ENCODE results near the gene LBH.
"Not testable (repeated sequence)": the region's sequence is repeated elsewhere in the genome, so short reads cannot be mapped to it uniquely, and the experiment has no call there.

LBH gene

DNA sequence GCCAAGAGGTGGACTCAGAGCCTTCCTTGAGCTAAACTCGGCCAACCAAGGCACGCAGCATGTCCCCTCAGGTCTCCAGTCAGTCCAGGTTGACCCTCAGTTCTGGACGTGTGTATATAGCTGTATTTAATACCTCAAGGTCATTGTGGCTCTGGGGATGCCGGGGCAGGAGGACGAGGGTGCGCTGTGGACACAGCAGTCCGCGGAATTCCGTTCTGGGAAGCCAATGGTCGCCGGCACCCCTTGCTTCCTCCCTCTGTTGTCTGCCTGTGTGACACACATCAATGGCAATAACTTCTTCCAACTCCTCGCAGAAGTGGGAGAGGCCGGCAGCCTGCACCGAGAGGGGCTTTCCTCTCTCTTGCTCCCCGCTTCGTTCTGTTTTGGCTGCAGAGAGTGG is 27.7 kb downstream of the LBH start:
- no peak for DNase-seq

DNA sequence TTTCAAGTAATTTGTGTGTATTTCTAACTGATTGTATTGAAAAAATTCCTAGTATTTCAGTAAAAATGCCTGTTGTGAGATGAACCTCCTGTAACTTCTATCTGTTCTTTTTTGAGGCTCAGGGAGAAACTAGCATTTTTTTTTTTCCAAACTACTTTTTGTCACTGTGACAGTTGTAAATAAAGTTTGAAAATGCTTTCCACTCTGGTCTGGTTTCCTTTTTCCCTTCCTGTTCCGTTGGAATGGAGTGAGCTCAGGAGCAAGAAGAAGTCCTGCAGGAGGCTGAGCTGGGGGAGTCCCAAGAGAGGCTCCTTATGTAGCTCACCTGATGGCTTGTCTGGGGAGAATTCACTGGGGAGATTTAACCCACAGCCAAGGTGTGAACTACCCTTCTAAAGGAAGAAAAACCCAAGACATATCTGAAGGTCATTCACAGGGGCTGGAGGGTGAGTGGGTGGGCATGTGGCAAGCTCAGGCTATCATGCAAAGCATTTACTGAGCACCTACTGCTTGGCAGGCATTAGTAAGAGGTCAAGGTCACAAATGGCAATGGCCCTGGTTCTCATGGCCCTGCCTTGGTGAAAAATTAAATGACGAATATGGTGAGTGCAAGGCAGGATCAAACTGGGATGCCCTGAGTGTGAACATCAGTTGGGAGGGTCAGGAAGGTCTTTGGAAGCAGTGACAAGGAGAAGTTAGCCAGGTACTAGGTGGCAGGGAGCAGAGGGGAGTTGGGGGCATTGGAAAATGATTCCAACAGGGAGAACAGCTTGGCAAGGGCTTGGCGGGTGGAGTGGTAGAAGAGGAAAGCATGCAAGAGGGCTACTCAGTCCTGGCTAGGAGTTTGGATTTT is 28.7 kb downstream of the LBH start:
- no peak for DNase-seq

DNA sequence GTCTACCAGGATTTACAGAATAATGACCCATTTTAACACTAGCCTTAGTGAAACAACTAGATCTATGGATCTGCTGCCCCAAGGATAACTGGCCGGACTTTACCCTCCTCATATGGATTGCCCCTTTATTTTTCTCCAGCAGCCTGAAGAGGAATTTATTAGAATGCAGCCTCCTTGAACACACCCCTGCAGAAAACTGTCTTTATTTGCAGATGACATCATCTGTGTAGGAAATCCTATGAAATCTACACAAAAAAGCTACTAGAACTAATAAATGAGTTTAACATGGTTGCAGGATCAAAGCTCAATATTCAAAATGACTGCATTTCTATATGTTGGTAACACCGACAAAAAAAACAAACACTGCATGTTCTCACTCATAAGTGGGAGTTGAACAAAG is 29.6 kb downstream of the LBH start:
- no peak for DNase-seq

DNA sequence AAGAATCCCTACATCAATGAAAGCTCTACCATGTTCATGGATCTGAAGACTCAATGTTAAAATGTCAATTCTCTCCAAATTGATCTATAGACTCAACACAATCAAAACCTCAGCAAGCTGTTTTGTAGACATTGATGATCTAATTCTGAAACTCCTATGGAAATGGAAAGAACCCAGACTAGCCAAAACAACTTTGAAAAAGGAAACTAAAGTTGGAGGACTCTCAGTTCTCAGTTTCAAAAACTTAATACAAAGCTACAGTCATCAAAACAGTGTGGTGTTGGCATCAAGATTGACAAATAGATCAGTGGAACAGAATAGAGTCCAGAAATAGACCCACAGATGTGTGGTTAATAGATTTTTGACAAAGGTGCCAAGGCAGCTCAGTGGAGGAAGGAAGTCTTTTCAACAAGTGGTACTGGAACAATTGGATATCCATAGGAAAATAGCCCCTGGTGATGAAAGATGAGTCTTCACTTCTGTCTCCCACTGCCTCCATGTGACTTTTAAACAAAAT is 30.4 kb downstream of the LBH start:
- no peak for DNase-seq

DNA sequence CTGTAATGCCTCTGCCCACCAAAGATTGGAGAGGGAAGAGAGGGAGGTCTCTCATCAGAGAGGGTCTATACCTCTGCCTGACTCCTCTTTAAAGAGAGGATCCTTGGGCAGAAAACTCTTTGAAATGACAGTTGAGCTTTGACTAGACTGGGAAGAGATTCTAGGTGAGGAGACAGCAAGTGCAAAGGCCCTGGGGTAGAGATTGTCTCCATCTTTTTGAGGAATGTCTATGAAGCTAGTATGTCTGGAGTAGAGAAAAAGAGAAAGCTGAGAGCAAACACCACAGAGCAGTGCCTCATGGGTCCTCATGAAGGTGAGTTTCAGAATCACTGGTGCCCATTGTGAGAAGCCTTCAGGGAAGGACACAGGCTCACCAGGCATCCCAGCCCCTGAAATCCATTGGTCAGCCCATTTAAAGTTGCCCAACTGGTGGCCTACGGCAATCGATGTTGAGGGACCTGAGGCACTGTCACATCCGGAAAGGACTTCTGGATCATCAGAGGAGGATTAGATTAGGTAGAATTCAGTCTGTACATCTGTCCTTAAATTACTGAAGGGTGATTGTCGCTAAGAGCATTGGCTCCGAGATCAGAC is 31.5 kb downstream of the LBH start:
- no peak for DNase-seq

DNA sequence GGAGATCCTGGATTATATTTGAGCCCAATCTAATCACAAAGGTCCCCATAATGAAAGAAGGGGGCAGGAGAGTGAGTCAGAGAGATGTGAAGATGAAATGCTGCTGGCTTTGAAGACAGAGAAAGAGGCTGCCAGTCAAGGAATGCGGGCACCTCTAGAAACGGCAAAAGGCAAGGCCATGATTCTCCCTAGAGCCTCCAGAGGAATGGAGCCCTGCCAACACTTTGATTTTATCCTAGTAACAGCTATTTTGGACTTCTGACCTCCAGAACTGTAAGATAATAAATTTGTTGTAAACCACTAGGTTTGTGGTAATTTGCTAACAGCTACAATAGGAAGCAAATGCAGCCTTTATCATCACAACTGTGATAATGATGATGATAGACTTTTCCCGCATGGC is 32.9 kb downstream of the LBH start:
- no peak for DNase-seq

DNA sequence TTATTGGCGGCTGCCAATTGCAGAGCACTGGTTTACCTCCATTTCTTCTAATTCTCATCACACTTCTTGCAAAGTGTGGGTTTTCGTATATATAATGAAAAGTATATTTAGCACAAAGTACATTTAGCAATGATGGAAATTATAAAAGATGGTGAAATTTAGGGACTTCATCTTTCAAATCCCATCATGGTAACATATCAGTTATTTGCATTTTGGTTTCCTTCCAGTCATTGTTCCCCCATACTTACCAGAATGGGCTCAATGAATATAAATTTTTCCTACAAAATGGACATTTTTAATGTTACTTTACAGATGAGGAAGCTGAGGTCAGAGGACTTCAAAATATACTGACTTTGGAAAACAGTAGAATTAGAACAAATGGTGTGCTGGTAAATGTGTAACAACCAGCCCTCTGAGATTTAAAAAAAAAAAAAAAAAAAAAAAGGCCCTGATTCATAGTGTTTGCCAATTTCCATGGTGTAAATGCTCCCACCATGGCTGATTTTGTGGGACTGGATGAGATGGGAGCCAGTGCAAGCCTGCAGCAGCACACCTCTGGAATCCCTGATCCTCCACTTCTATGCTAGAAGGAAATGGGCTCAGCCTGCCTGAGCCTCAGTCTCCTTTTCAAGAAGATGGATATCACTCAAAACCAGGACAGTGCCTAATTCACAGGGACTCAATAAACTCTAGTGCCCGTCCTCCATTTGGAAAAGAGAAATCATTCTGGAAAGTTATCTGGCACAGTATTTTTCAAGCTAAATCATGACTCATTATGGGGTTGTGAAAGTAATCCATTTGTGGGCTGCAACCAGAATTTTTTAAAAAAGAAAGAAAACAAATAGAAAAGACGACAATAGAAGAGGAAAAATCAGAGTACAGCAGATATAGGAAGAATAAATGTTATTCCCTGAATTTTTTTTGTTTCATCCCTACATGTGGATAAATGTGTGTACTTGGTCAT is 34.0 kb downstream of the LBH start:
- no peak for DNase-seq

DNA sequence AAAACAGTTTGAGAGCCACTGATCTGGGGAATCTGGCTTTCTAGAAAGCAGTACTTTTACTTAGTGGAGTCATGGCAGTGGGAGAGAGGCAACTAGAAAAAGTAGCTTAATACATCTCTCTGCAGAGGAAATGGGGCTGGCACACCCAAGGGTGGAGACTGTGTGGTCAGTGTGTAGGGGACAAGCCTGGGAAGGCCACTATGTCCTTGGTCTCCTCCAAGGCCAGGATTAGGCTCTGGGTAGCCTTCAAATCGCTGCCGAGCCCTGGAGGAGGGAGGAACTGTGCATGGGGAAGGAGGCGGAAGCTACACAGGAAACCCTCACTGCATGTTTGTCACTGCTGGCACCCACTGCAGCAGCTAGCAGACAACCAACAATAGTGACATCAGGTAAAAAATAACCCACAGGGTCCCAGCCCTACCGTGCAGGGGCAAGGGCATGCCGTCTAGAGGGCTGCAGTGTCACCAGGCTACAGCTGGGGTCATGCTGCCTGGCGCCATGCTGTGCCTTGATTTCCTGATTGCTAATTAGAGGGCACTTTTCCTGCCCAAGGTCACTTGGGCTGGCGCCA is 34.8 kb downstream of the LBH start:
- DNase-seq = peak; percentile 58

DNA sequence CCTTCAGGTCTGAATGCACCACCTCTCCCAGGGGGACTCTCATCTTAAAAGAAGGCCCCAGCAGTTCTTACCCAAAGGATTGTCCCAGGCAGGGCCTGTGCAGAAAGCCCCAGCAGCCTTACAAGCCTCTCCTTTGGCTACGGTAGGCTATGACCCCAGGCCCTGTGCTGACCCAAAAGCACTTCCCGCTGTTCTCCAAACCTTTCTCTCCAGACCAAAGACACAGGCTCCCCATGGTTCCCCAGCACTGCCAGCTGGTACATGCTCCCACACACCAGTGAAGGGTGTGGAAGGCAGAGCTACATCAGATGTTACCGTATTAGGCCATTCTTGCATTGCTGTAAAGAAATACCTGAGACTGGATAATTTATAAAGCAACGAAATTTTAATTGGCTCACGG is 35.4 kb downstream of the LBH start:
- no peak for DNase-seq

DNA sequence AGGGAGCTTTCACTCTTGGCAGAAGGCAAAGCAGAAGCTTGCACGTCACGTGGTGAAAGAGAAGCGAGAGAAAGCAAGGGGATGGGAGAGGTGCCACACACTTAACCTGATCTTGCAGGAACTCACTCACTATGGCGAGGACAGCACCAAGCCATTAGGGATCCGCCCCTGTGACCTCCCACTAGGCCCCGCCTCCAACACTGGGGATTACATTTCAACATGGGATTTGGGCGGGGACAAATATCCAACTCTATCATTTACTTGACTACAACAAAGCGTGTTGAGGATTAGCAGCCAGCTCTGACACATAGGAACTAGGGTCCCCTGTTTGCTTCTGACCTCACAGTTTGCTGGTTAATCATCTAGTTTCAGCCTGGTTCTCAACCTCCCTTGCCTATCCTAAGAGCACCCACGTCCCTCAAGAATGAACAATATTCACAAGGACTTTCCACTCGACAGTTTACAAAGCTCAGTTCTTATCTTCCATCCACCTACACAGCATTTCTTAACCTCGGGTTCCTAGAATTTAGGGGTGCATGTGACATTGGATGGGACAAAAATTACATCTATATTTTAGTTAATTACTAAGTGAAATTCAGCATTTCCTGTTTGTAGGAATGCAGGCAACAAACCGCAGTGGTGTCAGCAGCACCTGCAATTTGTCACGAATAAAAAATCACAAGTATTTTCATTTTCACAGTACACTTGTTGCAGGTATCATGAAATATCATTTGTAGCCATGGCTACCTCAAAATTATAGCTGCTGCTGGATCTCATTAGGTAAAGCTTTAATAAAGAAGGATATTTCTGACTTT is 36.0 kb downstream of the LBH start:
- peak; percentile 73 for DNase-seq

DNA sequence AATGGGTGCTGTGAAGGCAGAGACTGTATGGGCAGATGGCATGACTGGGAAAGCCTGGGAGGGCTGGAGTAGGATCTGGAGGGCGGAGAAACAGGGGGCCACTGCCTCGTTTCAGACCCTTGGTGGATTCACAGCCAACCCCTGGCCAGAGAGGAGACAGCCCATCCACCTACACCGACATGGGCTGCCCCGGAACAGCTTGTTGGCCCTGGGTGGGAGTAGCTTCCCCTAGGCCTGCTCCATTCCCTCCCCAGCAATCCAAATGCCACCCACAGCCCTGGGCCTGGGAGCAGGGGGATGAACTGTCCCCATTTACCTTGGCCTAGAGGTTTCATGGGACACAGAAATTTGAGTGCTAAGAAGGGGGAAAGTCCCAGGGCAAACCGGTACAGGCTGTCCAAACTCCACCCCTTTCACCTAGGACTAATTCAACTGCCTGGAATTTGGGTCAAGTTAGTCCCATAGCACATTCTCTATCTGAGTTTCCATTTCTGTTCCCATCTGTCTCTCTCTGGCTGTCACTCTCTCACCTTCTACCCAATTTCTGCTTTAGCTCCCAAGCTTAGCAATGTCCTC is 37.0 kb downstream of the LBH start:
- DNase-seq = no peak

DNA sequence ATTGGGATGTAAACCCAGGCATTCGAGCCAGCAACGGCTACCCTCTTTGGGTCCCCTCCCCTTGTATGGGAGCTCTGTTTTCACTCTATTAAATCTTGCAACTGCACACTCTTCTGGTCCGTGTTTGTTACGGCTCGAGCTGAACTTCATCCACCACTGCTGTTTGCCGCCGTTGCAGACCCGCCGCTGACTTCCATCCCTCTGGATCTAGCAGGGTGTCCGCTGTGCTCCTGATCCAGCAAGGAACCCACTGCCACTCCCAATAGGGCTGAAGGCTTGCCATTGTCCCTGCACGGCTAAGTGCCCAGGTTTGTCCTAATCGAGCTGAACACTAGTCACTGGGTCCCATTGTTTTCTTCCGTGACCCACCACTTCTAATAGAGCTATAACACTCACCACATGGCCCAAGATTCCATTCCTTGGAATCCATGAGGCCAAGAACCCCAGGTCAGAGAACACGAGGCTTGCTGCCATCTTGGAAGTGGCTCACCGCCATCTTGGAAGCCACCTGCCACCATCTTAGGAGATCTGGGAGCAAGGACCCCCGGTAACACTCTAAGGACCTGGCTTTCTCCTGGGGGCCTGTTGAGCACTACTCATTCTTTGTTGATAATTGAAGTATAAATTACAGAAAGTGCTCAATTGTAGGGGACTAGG is 37.9 kb downstream of the LBH start:
- DNase-seq = not testable (repeated sequence)

DNA sequence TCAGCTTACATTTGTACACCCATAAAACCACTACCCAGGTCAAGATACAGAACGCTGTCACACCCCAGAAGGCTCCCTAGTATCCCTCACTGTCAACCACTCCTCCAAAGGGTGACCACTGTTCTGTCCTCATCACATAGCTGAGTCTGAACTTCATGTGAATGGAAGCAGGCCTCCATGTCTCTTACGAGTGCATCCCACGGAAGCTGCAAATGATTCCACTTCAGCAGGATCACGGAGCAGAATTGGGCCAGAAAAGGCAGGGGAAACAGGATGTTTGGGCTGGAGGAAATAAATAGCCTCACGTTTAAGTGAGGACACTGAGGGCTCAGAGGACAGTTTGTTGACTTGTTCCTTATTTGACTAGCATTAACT is 38.4 kb downstream of the LBH start:
- no peak for DNase-seq

DNA sequence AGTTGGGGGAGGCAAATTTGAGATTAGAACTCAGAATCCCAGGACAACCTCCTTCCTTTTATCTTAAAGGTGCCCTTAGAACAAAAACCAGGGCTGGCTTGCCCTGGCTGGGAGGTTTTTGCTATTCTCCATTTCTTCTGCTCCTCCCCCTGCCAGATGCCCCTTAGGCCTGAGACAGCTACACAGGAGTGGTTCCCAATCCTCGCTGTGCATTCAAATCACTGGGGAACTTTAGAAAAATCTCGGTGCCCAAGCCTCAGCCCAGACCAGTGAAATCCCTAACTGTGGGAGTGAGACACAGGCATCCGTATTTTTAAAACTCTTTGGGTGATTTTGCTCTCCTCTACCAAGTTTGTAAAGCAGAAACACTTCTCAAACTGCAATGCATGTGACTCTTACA is 38.8 kb downstream of the LBH start:
- DNase-seq = no peak

DNA sequence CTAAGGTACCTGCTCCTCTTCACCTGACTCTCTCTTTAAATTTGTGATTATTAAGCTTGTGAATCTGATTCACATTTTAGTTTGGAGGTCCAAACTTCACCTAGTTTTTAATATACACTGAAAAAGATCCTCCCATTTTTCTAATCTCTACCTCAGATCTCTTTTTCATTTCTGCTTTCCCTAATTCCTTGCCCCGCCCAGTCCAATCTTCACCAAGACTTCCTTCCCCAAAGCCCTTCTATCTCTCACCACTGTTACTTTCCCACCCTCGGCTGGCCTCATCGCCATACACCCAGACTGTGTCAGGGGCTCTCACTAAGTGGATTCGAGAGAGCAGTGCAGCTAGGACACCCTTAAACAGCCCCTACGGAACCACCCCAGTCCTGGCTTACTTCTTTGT is 40.0 kb downstream of the LBH start:
- no peak for DNase-seq

DNA sequence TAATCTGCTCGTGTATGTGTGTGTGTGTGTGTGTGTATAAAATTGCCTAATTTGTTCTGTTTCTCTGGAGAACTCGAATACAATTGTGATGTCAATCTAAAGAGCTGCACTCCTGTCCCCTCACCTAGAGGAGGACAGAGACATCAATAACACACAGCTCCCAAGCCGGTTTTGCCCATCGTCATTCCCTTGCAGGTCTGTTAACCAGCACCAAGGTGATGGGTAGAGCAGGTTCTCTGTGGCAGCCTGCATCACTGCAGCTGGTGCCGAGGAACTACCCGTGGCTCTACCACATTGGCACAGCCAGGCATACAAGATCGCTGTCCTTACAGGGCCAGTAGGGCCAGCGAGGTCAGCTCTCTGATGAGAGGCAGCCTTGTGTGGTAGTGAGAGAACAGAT is 41.0 kb downstream of the LBH start:
- no peak for DNase-seq

DNA sequence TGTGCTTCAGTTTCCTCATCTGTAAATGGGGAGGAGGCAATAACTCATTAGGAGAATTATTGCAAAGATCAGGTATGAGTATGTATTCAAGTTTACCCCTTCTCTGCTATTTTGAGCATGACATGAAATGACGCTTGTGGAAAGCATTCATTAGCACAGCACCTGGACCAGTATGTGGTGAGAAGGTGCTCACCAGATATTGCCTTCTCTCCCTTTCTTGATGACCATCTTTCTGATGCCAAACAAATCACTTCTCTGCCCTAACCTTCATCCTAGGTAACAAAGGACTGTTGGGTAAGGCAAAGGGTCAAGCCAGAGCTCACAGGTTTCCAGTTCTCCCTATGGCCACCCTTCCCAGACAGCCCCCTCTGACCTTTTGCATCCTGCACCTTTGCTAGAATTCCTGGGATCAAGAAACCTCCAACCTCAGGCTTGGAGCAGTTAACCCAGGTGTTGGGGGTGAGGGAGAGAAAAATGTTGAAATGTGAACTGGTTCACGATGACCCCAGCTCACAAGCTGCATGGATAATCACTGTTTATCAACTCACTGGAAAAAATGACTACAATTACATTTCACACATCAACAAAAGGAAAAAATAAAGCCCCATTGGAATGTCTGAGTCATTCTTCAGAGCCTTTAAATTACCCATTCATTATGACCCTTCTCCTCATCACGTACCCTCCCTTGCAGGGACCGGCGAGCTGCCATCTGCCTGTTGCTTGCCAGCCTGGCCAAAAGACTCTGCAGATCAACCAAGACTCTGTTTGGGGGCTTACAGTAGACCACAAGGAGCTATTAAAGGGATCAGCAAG is 41.6 kb downstream of the LBH start:
- peak; percentile 53 for DNase-seq

DNA sequence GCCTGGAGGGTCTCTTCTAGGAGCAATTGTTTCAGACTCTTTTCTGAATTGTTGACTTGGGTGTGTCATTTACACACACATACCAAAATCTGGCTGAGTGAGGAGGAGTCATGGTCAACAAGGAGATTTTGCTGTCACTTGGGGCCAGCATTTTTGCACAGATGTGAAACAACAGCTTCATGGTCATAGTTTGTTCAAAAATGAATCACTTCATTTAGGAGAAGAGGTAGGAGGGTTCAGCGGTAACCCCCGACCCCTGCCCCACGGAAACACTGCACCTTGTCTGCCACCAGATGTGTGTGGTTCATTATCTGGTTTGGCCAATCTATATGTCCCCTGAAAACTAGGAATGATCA is 42.2 kb downstream of the LBH start:
- DNase-seq = peak; percentile 33

DNA sequence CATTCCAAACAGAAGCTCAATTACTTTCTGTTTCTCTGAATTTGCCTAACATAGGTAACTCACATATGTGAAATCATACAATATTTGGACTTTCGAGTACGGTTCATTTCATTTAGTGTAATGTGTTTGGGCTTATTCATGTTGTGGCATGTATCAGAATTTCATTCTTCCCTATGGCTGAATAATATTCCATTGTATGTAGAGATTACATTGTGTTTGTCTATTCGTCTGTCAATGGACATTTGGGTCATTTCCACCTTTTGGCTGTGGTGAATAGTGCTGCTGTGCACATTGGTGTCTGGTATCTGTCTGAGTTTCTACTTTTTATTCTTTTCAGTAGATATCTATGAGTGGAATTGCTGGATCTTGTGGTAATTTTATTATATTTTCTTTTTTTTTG is 43.9 kb downstream of the LBH start:
- no peak for DNase-seq

DNA sequence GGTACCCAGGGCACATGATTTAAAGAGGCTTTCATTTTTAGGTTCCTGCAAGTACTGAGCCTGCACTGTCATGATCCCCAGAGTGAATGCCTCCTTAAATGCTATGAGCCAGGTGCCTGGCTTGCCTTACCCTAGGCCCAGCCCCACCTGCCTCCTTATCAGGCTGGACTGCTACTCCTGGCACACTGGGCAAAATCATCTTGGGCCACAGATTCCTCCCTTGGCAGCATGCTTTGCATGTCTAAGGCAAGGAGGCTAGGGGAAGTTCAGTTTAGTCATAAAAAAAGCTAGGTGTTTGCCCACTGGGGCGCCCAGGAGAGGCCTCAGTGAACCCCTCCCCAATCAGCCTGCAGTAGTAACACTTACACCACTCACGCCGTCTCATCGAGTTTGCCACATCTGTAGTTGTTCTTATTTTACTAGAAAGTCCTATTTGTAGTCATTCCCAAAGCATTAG is 45.1 kb downstream of the LBH start:
- peak; percentile 27 for DNase-seq

All from activated naive CD4-positive, alpha-beta T cell treated with Interleukin-2 at 50 U/mL for 16 hours (primary cell).